Esophagus squamous epithelium (tissue), 5 donors: Measurements from ENCODE around the gene ADARB2. TPM values are rescaled to one million over a fixed set of nuclear protein-coding genes. Genes with fewer than 3 reads are reported as not detected.

Experiments used
- DNase-seq: peaks from one replicate; lab custom pipeline; 2025; lab: John Stamatoyannopoulos, UW
- H3K27ac ChIP-seq, 4 donors: fragments of 200-600 bp; sonication (generic); one replicate each; pipeline ENCODE4 v1.5.1; 2016 to 2019; ENCODE audit warnings: mild to moderate bottlenecking in 1 of 4
- H3K27me3 ChIP-seq, 4 donors: fragments of 200-600 bp; sonication (generic); 1 replicate in 3 of 4; 2 replicates in 1 of 4; pipeline versions ENCODE4 v1.5.1 to v1.6.0; 2017 to 2021; ENCODE audit warnings: antibody characterized with exemption in 1 of 4
- H3K36me3 ChIP-seq, 3 donors: fragments of 200-600 bp; sonication (generic); one replicate each; pipeline ENCODE4 v1.5.1; 2016 to 2019
- H3K4me1 ChIP-seq, 3 donors: fragments of 200-600 bp; sonication (generic); one replicate each; pipeline ENCODE4 v1.5.1; 2017 to 2019
- H3K4me3 ChIP-seq, 4 donors: fragments of 200-600 bp; sonication (generic); 1 replicate in 3 of 4; 2 replicates in 1 of 4; pipeline ENCODE4 v1.5.1; 2016 to 2019; ENCODE audit warnings: mild to moderate bottlenecking in 2 of 4, moderate library complexity in 1 of 4
- H3K9me3 ChIP-seq, 3 donors: fragments of 200-600 bp; sonication (generic); one replicate each; pipeline ENCODE4 v1.5.1; 2016 to 2019
- POLR2A ChIP-seq, 4 donors: fragments of 450-650 bp; IDR thresholded peaks; one replicate each; pipeline ENCODE4 v1.6.1; 2017; ENCODE audit warnings: antibody characterized with exemption in 4 of 4, mild to moderate bottlenecking in 4 of 4, moderate library complexity in 3 of 4
- WGBS, 2 donors: methylation state at CpG; one replicate each; pipeline ENCODE4 v1.1.5; 2018; 5-methylcytosine and 5-hydroxymethylcytosine counted together
- intact Hi-C: fragments of 100-400 bp; cut with DNase I; formaldehyde crosslinking; loops from one replicate; pipeline ENCODE4 v1.15.0; 2022
- total RNA-seq, 4 donors: library from RNA; depleted of rRNA; stranded (reverse); fragments of >200 nt; gene quantifications; one replicate each; pipeline ENCODE4 v1.1.0, GENCODE V29; 2016
- TF ChIP-seq, protein P1 (sequence below), 6 experiments: fragments of 450-650 bp in 4 of 6; fragments of 200-600 bp in 2 of 6; sonication (generic) in 2 of 6; IDR thresholded peaks; one replicate each; pipeline ENCODE4 v1.5.1; 2016 to 2019; ENCODE audit warnings: antibody characterized with exemption in 6 of 6, mild to moderate bottlenecking in 4 of 6, moderate library complexity in 4 of 6
- donor health status: DM: yes; HTN: yes; CAD: no.

Gene ADARB2
- total RNA-seq, 4 donors from 2014 or later = 0.21 to 3.5 (median 1.5) TPM

DNA sequence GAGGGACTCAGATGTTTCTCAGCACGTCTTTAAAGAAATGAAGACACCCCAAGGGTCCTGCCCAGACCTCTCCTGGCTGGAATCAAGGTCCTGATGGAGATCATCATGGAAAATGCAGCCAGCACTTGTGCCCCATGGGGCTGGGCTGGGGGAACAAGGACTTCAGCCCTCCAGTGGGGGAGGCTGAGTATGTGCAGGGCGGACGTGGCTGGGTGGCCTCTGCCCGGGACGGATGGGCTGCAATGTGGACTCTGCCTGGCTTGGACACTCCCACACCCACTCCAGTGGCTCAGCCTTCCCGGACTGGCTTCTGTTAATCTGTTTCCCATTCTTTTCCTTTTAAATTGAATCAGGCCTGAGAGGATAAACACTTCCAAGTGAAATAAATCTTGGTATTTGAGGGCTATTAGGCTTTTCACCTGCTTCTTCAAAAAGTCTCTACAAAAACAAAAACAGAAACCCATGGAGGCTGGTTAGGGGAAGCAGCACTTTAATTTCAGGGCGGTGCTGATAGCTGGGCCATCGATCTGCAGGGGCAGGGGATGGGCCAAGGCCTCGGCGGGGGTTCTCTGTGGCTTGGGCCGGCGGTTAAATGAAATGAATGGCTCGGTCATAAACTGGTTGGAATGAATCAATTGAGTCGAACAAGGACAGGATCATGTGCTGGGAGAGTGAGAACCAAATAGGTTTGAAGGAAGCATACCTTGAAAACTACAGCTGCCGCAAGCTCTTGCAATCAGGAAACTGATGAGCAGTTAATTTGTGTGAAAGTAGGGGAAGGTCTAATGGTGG is 51.4 kb downstream of the ADARB2 start:
- H3K4me3 ChIP-seq = no peak overlapping the region
- no peak for DNase-seq
- WGBS, 2 donors = 85 to 87% methylated on average over 12 to 15 of the region's 15 CpGs
- intact Hi-C loops = no loop called here
- no peak overlapping the region for H3K27ac ChIP-seq
- H3K9me3 ChIP-seq = no peaks in the 10 kb centered on the region
- H3K36me3 ChIP-seq = no peaks in the 10 kb centered on the region
- TF ChIP-seq, protein P1, sequence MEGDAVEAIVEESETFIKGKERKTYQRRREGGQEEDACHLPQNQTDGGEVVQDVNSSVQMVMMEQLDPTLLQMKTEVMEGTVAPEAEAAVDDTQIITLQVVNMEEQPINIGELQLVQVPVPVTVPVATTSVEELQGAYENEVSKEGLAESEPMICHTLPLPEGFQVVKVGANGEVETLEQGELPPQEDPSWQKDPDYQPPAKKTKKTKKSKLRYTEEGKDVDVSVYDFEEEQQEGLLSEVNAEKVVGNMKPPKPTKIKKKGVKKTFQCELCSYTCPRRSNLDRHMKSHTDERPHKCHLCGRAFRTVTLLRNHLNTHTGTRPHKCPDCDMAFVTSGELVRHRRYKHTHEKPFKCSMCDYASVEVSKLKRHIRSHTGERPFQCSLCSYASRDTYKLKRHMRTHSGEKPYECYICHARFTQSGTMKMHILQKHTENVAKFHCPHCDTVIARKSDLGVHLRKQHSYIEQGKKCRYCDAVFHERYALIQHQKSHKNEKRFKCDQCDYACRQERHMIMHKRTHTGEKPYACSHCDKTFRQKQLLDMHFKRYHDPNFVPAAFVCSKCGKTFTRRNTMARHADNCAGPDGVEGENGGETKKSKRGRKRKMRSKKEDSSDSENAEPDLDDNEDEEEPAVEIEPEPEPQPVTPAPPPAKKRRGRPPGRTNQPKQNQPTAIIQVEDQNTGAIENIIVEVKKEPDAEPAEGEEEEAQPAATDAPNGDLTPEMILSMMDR (IDR thresholded peaks at IDR 0.05) = no peak
- TF ChIP-seq POLR2A (IDR thresholded peaks at IDR 0.05) = no peak
- H3K27me3 ChIP-seq = no peaks in the 10 kb centered on the region
- no peaks in the 10 kb centered on the region for H3K4me1 ChIP-seq

DNA sequence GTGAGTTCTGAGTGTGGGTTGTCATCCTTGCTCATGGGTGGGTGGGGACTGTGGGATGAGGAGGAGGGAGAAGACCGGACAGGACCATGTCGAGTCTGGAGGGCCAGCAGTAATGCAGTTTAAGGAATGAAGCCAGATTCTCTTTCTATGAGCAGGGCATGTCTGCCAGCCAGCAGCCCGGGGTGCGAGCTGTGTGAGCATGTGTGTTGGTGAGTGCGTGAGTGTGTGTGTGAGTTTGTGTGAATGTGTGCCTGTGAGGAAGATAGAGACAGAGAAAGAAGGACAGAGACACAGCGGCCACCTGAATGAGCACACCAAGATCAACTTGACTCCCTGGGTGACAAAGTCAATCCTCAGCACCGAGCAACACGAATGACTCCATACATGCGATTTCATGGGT is 52.3 kb downstream of the ADARB2 start:
- Histone ChIP-seq H3K36me3 (no peaks in the 10 kb centered on the region), H3K4me1 (no peaks in the 10 kb centered on the region), H3K27me3 (no peaks in the 10 kb centered on the region), H3K9me3 (no peaks in the 10 kb centered on the region), H3K27ac (no peak overlapping the region), H3K4me3 (no peak overlapping the region)
- DNase-seq = no peak
- intact Hi-C loops = no loop called here
- TF ChIP-seq POLR2A (IDR thresholded peaks at IDR 0.05) = no peak
- TF ChIP-seq, protein P1 (IDR thresholded peaks at IDR 0.05) = no peak
- 97% methylated on average over 9 of the region's 9 CpGs for WGBS, 2 donors

DNA sequence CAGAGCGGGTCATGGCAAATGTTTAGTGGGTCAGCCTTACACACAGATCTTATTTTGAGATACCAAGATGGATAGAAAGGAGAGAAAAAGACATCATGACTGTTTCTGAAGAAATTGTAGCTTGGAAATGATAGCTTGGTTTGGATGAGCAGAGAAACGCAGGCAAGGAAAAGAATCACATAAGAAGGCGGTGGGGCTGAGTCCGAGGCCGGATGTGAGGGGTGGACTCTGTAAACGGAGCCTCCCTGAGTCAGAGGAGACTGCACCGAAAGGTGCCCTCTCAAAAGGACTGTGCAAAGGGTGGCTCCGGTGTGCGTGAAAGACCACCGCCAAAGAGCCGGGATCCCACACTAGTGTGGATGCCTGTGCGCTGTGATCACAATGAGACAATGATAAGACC is 53.7 kb downstream of the ADARB2 start:
- no peak overlapping the region for H3K27ac ChIP-seq
- 89 to 93% methylated on average over 11 to 12 of the region's 12 CpGs for WGBS, 2 donors
- no peaks in the 10 kb centered on the region for H3K36me3 ChIP-seq
- TF ChIP-seq, protein P1 (IDR thresholded peaks at IDR 0.05) = no peak
- TF ChIP-seq POLR2A (IDR thresholded peaks at IDR 0.05) = no peak
- no peaks in the 10 kb centered on the region for H3K4me1 ChIP-seq
- no peak overlapping the region for H3K4me3 ChIP-seq
- no peak for DNase-seq
- intact Hi-C loops = no loop called here
- no peaks in the 10 kb centered on the region for H3K27me3 ChIP-seq
- H3K9me3 ChIP-seq = no peaks in the 10 kb centered on the region

DNA sequence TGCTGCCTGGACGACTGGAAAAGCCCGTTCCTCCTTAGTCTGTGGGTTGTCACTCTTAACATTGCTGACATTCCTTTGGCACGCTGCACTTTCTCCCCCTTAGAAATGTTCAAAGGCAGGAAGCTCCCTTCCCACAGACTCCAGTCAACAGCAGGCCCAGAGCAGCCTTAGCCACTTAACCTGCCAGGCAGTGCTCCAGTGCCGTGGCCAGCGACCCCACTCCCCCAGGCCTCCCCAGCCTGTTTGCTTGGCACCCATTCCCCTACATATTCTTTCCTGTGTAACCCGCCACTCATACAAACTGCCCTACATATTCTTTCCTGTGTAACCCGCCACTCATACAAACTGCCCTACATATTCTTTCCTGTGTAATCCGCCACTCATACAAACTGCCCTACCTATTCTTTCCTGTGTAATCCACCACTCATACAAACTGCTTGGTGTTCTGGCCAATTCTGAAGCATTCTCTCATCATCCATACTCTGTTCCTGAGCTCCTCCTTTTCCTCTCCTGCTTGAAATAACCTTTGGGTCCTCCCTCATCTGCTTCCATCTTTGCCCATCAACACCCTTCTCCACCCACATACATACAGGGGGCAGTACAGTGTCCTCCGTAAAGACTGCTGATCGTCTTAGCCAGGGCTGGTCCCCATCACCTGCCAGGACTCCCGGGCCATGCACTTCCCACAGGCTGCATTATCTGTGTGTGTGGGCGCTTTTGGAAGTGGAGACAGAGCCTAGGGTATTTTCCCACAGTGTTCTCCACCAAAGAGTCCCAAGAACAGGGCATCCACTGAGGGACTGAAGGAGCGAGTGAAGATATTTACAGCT is 57.3 kb downstream of the ADARB2 start:
- Histone ChIP-seq H3K4me1 (no peaks in the 10 kb centered on the region), H3K27me3 (peaks cover 0 to 4% (median 0%) of the 10 kb centered on the region in 4 donors), H3K36me3 (no peaks in the 10 kb centered on the region), H3K27ac (no peak overlapping the region), H3K4me3 (no peak overlapping the region), H3K9me3 (no peaks in the 10 kb centered on the region)
- intact Hi-C loops = no loop called here
- DNase-seq = no peak
- 65 to 82% methylated on average over 10 to 13 of the region's 13 CpGs for WGBS, 2 donors
- TF ChIP-seq POLR2A (IDR thresholded peaks at IDR 0.05) = no peak
- TF ChIP-seq, protein P1 (IDR thresholded peaks at IDR 0.05) = no peak

DNA sequence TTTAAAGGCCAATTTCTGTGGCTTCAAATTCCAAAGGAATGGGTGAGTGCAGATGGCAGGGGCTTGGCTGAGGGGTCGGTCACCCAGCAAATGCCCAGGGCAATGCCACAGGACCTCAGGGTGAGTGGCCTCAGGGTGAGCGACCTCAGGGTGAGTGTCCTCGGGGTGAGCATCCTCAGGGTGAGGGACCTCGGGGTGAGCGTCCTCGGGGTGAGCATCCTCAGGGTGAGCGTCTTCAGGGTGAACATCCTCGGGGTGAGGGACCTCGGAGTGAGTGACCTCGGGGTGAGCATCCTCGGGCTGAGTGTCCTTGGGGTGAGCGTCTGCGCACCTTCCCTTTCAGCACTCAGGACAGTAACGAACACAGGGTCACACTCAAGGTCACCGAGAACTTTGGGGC is 59.2 kb downstream of the ADARB2 start:
- Histone ChIP-seq H3K4me1 (no peaks in the 10 kb centered on the region), H3K27me3 (peaks cover 0 to 4% (median 0%) of the 10 kb centered on the region in 4 donors), H3K9me3 (no peaks in the 10 kb centered on the region), H3K27ac (no peak overlapping the region), H3K4me3 (no peak overlapping the region), H3K36me3 (no peaks in the 10 kb centered on the region)
- intact Hi-C loops = no loop called here
- DNase-seq = no peak
- no peak for TF ChIP-seq POLR2A (IDR thresholded peaks at IDR 0.05)
- TF ChIP-seq, protein P1 (IDR thresholded peaks at IDR 0.05) = no peak
- 77% methylated on average over 14 of the region's 15 CpGs; no CpG with 5 or more reads in 1 of the 2 donors for WGBS, 2 donors
